NCI-H774 (cell line): ENCODE data around the gene CEP192.
"Not testable (repeated sequence)": the region's sequence is repeated elsewhere in the genome, so short reads cannot be mapped to it uniquely, and the experiment has no call there.

Experiments
- DNase-seq: peaks from one replicate; lab custom pipeline; 2025; lab: John Stamatoyannopoulos, UW

The CEP192 gene

GRCh38 chr18:12990641-12990966 lies 558 bp upstream of the CEP192 start:
- no peak for DNase-seq

- DNase-seq: no peak
Measured at GRCh38 chr18:12991821-12992179, 638 bp downstream of the CEP192 start.

- DNase-seq: no peak
Measured at GRCh38 chr18:12993439-12993838, 2.3 kb downstream of the CEP192 start.

GRCh38 chr18:12995424-12995823 lies 4.3 kb downstream of the CEP192 start:
- no peak for DNase-seq

GRCh38 chr18:12995952-12996477 lies 4.9 kb downstream of the CEP192 start:
- DNase-seq: no peak

- DNase-seq: no peak
Measured at GRCh38 chr18:12996661-12997292, 5.6 kb downstream of the CEP192 start.

GRCh38 chr18:12997330-12997729 lies 6.2 kb downstream of the CEP192 start:
- DNase-seq: not testable (repeated sequence)

- DNase-seq: no peak
Measured at GRCh38 chr18:12998332-12999060, 7.3 kb downstream of the CEP192 start.

GRCh38 chr18:13003466-13003896 lies 12.3 kb downstream of the CEP192 start:
- no peak for DNase-seq

GRCh38 chr18:13004396-13004795 lies 13.2 kb downstream of the CEP192 start:
- no peak for DNase-seq

GRCh38 chr18:13005289-13005688 lies 14.1 kb downstream of the CEP192 start:
- no peak for DNase-seq

- no peak for DNase-seq
Measured at GRCh38 chr18:13006531-13007247, 15.5 kb downstream of the CEP192 start.

GRCh38 chr18:13007248-13007560 lies 16.0 kb downstream of the CEP192 start:
- no peak for DNase-seq

GRCh38 chr18:13011719-13012118 lies 20.6 kb downstream of the CEP192 start:
- DNase-seq: no peak

- DNase-seq: no peak
Measured at GRCh38 chr18:13014232-13014631, 23.1 kb downstream of the CEP192 start.

GRCh38 chr18:13014818-13015217 lies 23.7 kb downstream of the CEP192 start:
- no peak for DNase-seq

- no peak for DNase-seq
Measured at GRCh38 chr18:13017247-13017875, 26.2 kb downstream of the CEP192 start.

GRCh38 chr18:13018374-13018773 lies 27.2 kb downstream of the CEP192 start:
- no peak for DNase-seq

GRCh38 chr18:13019301-13019700 lies 28.1 kb downstream of the CEP192 start:
- DNase-seq: no peak

- no peak for DNase-seq
Measured at GRCh38 chr18:13022644-13023043, 31.5 kb downstream of the CEP192 start.

GRCh38 chr18:13025233-13025632 lies 34.1 kb downstream of the CEP192 start:
- DNase-seq: no peak

- DNase-seq: no peak
Measured at GRCh38 chr18:13026583-13027270, 35.6 kb downstream of the CEP192 start.
